Aorta (tissue), 5 donors: ENCODE results near the gene NAA60. TPM values are rescaled to one million over a fixed set of nuclear protein-coding genes. Genes with fewer than 3 reads are reported as not detected.
A peak's percentile ranks its signal among the peaks of the same experiment; 100 is the strongest.

Experiments
- ATAC-seq: fragments of 200-7000 bp; cut with Tn5 transposase; one replicate; pipeline ENCODE4 v1.9.1; 2022; ENCODE audit warnings: moderate library complexity; ENCODE audit not compliant: low FRiP score
- DNase-seq, 2 donors: peaks; one replicate each; pipeline ENCODE4 v3.0.0-alpha.2; 2020
- H3K27ac ChIP-seq, 2 donors: one replicate each; pipeline ENCODE4 v1.5.1; 2013; ENCODE audit warnings: low read length in 2 of 2, mild to moderate bottlenecking in 2 of 2, moderate library complexity in 2 of 2, control low read depth in 1 of 2, inconsistent platforms in 1 of 2, low read depth in 1 of 2
- H3K27me3 ChIP-seq, 2 donors: one replicate each; pipeline ENCODE4 v1.6.1; 2013; ENCODE audit warnings: control low read depth in 1 of 2, low read length in 1 of 2, mild to moderate bottlenecking in 1 of 2, moderate library complexity in 1 of 2; ENCODE audit not compliant: insufficient read depth in 2 of 2, control insufficient read depth in 1 of 2
- H3K36me3 ChIP-seq, 2 donors: one replicate each; pipeline ENCODE4 v1.6.1; 2013; ENCODE audit warnings: control low read depth in 1 of 2, low read length in 1 of 2, mild to moderate bottlenecking in 1 of 2; ENCODE audit not compliant: insufficient read depth in 2 of 2, control insufficient read depth in 1 of 2
- H3K4me1 ChIP-seq, 2 donors: one replicate each; pipeline ENCODE4 v1.6.1; 2013; ENCODE audit warnings: low read length in 2 of 2, control low read depth in 1 of 2, mild to moderate bottlenecking in 1 of 2, moderate library complexity in 1 of 2; ENCODE audit not compliant: insufficient read depth in 2 of 2, control insufficient read depth in 1 of 2
- H3K4me3 ChIP-seq, 2 donors: one replicate each; pipeline ENCODE4 v1.5.1; 2013; ENCODE audit warnings: low read length in 2 of 2, control low read depth in 1 of 2, mild to moderate bottlenecking in 1 of 2
- H3K9me3 ChIP-seq: one replicate; pipeline ENCODE4 v1.6.1; 2013; ENCODE audit warnings: mild to moderate bottlenecking, low read length; ENCODE audit not compliant: control insufficient read depth
- WGBS, 2 donors: extraction: QIAGEN DNeasy Blood & Tissue Kit; methylation state at CpG; one replicate each; pipeline ENCODE4 v1.1.7; 2013; 5-methylcytosine and 5-hydroxymethylcytosine counted together
- intact Hi-C, 2 donors: fragments of 100-400 bp; cut with DNase I; formaldehyde crosslinking; loops; one replicate each; pipeline versions ENCODE4 v1.14.2 to v1.15.0; 2022
- polyA plus RNA-seq, 2 donors: library from polyadenylated mRNA; stranded (reverse); fragments of 200-250 nt; gene quantifications; one replicate each; pipeline ENCODE4 v1.2.3, GENCODE V29; 2013
- total RNA-seq, 2 donors: library from RNA; stranded (reverse); fragmentation: NEBNext Ultra II Directional; extraction: Animal tissue kit (Norgen Biotek cat#: 25700); gene quantifications; one replicate each; pipeline ENCODE4 v1.2.1, GENCODE V29; 2021
- donor health status: healthy with polysubstance abuse.
- donor health status: Bipolar disorder and iron deficiency.
- donor health status: DM: no; HTN: no; CAD: no.
- donor health status: DM: no; HTN: no; CAD: no.
- donor health status: DM: yes; HTN: yes; CAD: no.

The NAA60 gene
- total and polyA plus RNA-seq, 4 donors: 20.2 to 47.5 (median 35.7) TPM

- Histone ChIP-seq H3K9me3 (no peaks in the 10 kb centered on the region), H3K27me3 (no peaks in the 10 kb centered on the region), H3K4me1 (no peaks in the 10 kb centered on the region), H3K36me3 (peaks cover 0 to 13% of the 10 kb centered on the region in 2 donors), H3K4me3 (no peak overlapping the region), H3K27ac (no peak overlapping the region)
- ATAC-seq: no peak
- intact Hi-C loops: no loop called here
- DNase-seq: peak in 1 of 2 donors; percentile 47
- 86% methylated on average over 15 of the region's 15 CpGs for WGBS, 2 donors
Observed at GRCh38 chr16:3485097-3485745, 41.7 kb downstream of the NAA60 start.

GRCh38 chr16:3485821-3486505 lies 42.5 kb downstream of the NAA60 start:
- Histone ChIP-seq H3K27me3 (no peaks in the 10 kb centered on the region), H3K27ac (no peak overlapping the region), H3K9me3 (no peaks in the 10 kb centered on the region), H3K4me1 (no peaks in the 10 kb centered on the region), H3K4me3 (no peak overlapping the region), H3K36me3 (peaks cover 0 to 13% of the 10 kb centered on the region in 2 donors)
- DNase-seq: peak; percentile 41 to 62
- intact Hi-C loops: no loop called here
- 90 to 93% methylated on average over 20 of the region's 20 CpGs for whole genome bisulfite sequencing, 2 donors
- ATAC-seq: no peak

- intact Hi-C loops: no loop called here
- Histone ChIP-seq H3K27ac (no peak overlapping the region), H3K27me3 (no peaks in the 10 kb centered on the region), H3K36me3 (peaks cover 0 to 10% of the 10 kb centered on the region in 2 donors), H3K9me3 (no peaks in the 10 kb centered on the region), H3K4me3 (no peak overlapping the region), H3K4me1 (no peaks in the 10 kb centered on the region)
- ATAC-seq: no peak
- peak; percentile 34 to 51 for DNase-seq
- WGBS, 2 donors: 91 to 94% methylated on average over 23 to 24 of the region's 24 CpGs
Observed at GRCh38 chr16:3486506-3487215, 43.2 kb downstream of the NAA60 start.

- H3K4me1 ChIP-seq: no peaks in the 10 kb centered on the region
- 88 to 89% methylated on average over 24 of the region's 24 CpGs for WGBS, 2 donors
- H3K4me3 ChIP-seq: no peak overlapping the region
- DNase-seq: peak in 1 of 2 donors; percentile 59
- no peaks in the 10 kb centered on the region for H3K9me3 ChIP-seq
- H3K36me3 ChIP-seq: peaks cover 0 to 7% of the 10 kb centered on the region in 2 donors
- H3K27ac ChIP-seq: no peak overlapping the region
- intact Hi-C loops: no loop called here
- no peak for ATAC-seq
- no peaks in the 10 kb centered on the region for H3K27me3 ChIP-seq
Observed at GRCh38 chr16:3487521-3488410, 44.3 kb downstream of the NAA60 start.

- intact Hi-C loops: no loop called here
- H3K4me3 ChIP-seq: no peak overlapping the region
- no peak overlapping the region for H3K27ac ChIP-seq
- no peaks in the 10 kb centered on the region for H3K4me1 ChIP-seq
- DNase-seq: no peak
- WGBS, 2 donors: 69 to 70% methylated on average over 9 of the region's 13 CpGs
- H3K9me3 ChIP-seq: no peaks in the 10 kb centered on the region
- no peak for ATAC-seq
- H3K27me3 ChIP-seq: no peaks in the 10 kb centered on the region
- peaks cover 0 to 6% of the 10 kb centered on the region in 2 donors for H3K36me3 ChIP-seq
Observed at GRCh38 chr16:3488801-3489200, 45.3 kb downstream of the NAA60 start.

- DNase-seq (peak; percentile 42 to 69), ATAC-seq (no peak)
- WGBS, 2 donors: 54 to 59% methylated on average over 17 of the region's 17 CpGs
- no peaks in the 10 kb centered on the region for H3K27me3 ChIP-seq
- no peak overlapping the region for H3K4me3 ChIP-seq
- H3K4me1 ChIP-seq: no peaks in the 10 kb centered on the region
- intact Hi-C loops: no loop called here
- H3K27ac ChIP-seq: no peak overlapping the region
- H3K9me3 ChIP-seq: no peaks in the 10 kb centered on the region
- no peaks in the 10 kb centered on the region for H3K36me3 ChIP-seq
Observed at GRCh38 chr16:3490911-3491629, 47.6 kb downstream of the NAA60 start.

- H3K9me3 ChIP-seq: no peaks in the 10 kb centered on the region
- ATAC-seq (no peak), DNase-seq (peak; percentile 30 to 64)
- no peaks in the 10 kb centered on the region for H3K27me3 ChIP-seq
- no peak overlapping the region for H3K27ac ChIP-seq
- intact Hi-C loops: no loop called here
- H3K4me3 ChIP-seq: no peak overlapping the region
- WGBS, 2 donors: 88 to 94% methylated on average over 10 of the region's 10 CpGs
- H3K4me1 ChIP-seq: no peaks in the 10 kb centered on the region
- H3K36me3 ChIP-seq: no peaks in the 10 kb centered on the region
Observed at GRCh38 chr16:3492356-3492755, 48.9 kb downstream of the NAA60 start.
